ENCODE measurements around the gene RIMS3. TPM values are rescaled to one million over a fixed set of nuclear protein-coding genes. Genes with fewer than 3 reads are reported as not detected.

RIMS3 gene
- total and polyA plus RNA-seq, 5 donors from 2014 or later: 1.0 to 3.8 (median 1.9) TPM

- Histone ChIP-seq H3K36me3 (ENCODE audit: control insufficient read depth, insufficient read depth, low read length) (no peaks in the 10 kb centered on the region), H3K27me3 (ENCODE audit: control insufficient read depth, insufficient read depth, low read length) (peaks cover 3% of the 10 kb centered on the region), H3K9me3 (ENCODE audit: control insufficient read depth in 2 of 2, low read length in 2 of 2) (no peaks in the 10 kb centered on the region), H3K4me1 (ENCODE audit: control insufficient read depth, insufficient read depth, low read length, poor library complexity, severe bottlenecking) (no peaks in the 10 kb centered on the region), H3K27ac (ENCODE audit: insufficient read depth, low read length, poor library complexity, severe bottlenecking) (no peak overlapping the region), H3K4me3 (ENCODE audit: low read depth, low read length) (no peak overlapping the region)
- ATAC-seq (ENCODE audit: low read depth in 2 of 2) (no peak), DNase-seq (no peak)
- Mint-ChIP-seq H3K27ac (no peak overlapping the region), H3K27me3 (peaks cover 40% of the 10 kb centered on the region), H3K4me1 (peaks cover 3 to 6% (median 5%) of the 10 kb centered on the region in 4 donors), H3K4me3 (no peak overlapping the region), H3K36me3 (no peaks in the 10 kb centered on the region), H3K9me3 (peaks cover 0 to 3% (median 0%) of the 10 kb centered on the region in 7 donors)
These were observed 71.3 kb downstream of the RIMS3 start for GRCh38 chr1:40594187-40594531.

GRCh38 chr1:40593449-40594186 lies 71.9 kb downstream of the RIMS3 start:
- Histone ChIP-seq H3K4me1 (ENCODE audit: control insufficient read depth, insufficient read depth, low read length, poor library complexity, severe bottlenecking) (no peaks in the 10 kb centered on the region), H3K9me3 (ENCODE audit: control insufficient read depth in 2 of 2, low read length in 2 of 2) (no peaks in the 10 kb centered on the region), H3K36me3 (ENCODE audit: control insufficient read depth, insufficient read depth, low read length) (no peaks in the 10 kb centered on the region), H3K27ac (ENCODE audit: insufficient read depth, low read length, poor library complexity, severe bottlenecking) (no peak overlapping the region), H3K27me3 (ENCODE audit: control insufficient read depth, insufficient read depth, low read length) (peaks cover 3% of the 10 kb centered on the region), H3K4me3 (ENCODE audit: low read depth, low read length) (no peak overlapping the region)
- Mint-ChIP-seq H3K27ac (peak overlapping the region in 1 of 3 donors; percentile 17), H3K4me1 (peaks cover 3 to 6% (median 5%) of the 10 kb centered on the region in 4 donors), H3K9me3 (peaks cover 0 to 3% (median 0%) of the 10 kb centered on the region in 7 donors), H3K4me3 (no peak overlapping the region), H3K27me3 (peaks cover 35% of the 10 kb centered on the region), H3K36me3 (no peaks in the 10 kb centered on the region)
- ATAC-seq (ENCODE audit: low read depth in 2 of 2) (no peak), DNase-seq (peak in 1 of 3 donors; percentile 7)

GRCh38 chr1:40592107-40592803 lies 73.2 kb downstream of the RIMS3 start:
- H3K4me1 ChIP-seq (ENCODE audit: control insufficient read depth, insufficient read depth, low read length, poor library complexity, severe bottlenecking): no peaks in the 10 kb centered on the region
- peaks cover 3% of the 10 kb centered on the region for H3K27me3 ChIP-seq (ENCODE audit: control insufficient read depth, insufficient read depth, low read length)
- H3K36me3 ChIP-seq (ENCODE audit: control insufficient read depth, insufficient read depth, low read length): no peaks in the 10 kb centered on the region
- no peak overlapping the region for H3K27ac ChIP-seq (ENCODE audit: insufficient read depth, low read length, poor library complexity, severe bottlenecking)
- Mint-ChIP-seq H3K4me1 (peaks cover 3 to 6% (median 5%) of the 10 kb centered on the region in 4 donors), H3K27ac (peak overlapping the region in 1 of 3 donors; percentile 46), H3K27me3 (peaks cover 21% of the 10 kb centered on the region), H3K36me3 (no peaks in the 10 kb centered on the region), H3K9me3 (no peaks in the 10 kb centered on the region), H3K4me3 (no peak overlapping the region)
- DNase-seq (peak in 2 of 3 donors; percentile 4 to 25), ATAC-seq (ENCODE audit: low read depth in 2 of 2) (no peak)
- no peaks in the 10 kb centered on the region for H3K9me3 ChIP-seq (ENCODE audit: control insufficient read depth in 2 of 2, low read length in 2 of 2)
- H3K4me3 ChIP-seq (ENCODE audit: low read depth, low read length): no peak overlapping the region

GRCh38 chr1:40588586-40588985 lies 76.9 kb downstream of the RIMS3 start:
- H3K36me3 Mint-ChIP-seq: no peaks in the 10 kb centered on the region
- DNase-seq (no peak), ATAC-seq (ENCODE audit: low read depth in 2 of 2) (no peak)
- Histone ChIP-seq H3K9me3 (ENCODE audit: control insufficient read depth in 2 of 2, low read length in 2 of 2) (no peaks in the 10 kb centered on the region), H3K36me3 (ENCODE audit: control insufficient read depth, insufficient read depth, low read length) (no peaks in the 10 kb centered on the region), H3K4me3 (ENCODE audit: low read depth, low read length) (no peak overlapping the region), H3K27me3 (ENCODE audit: control insufficient read depth, insufficient read depth, low read length) (no peaks in the 10 kb centered on the region), H3K27ac (ENCODE audit: insufficient read depth, low read length, poor library complexity, severe bottlenecking) (no peak overlapping the region), H3K4me1 (ENCODE audit: control insufficient read depth, insufficient read depth, low read length, poor library complexity, severe bottlenecking) (no peaks in the 10 kb centered on the region)
- no peak overlapping the region for H3K27ac Mint-ChIP-seq
- H3K27me3 Mint-ChIP-seq: peaks cover 24% of the 10 kb centered on the region
- peaks cover 3 to 10% (median 5%) of the 10 kb centered on the region in 4 donors for H3K4me1 Mint-ChIP-seq
- H3K9me3 Mint-ChIP-seq: no peaks in the 10 kb centered on the region
- no peak overlapping the region for H3K4me3 Mint-ChIP-seq

GRCh38 chr1:40583980-40584379 lies 81.5 kb downstream of the RIMS3 start:
- Histone ChIP-seq H3K27ac (ENCODE audit: insufficient read depth, low read length, poor library complexity, severe bottlenecking) (no peak overlapping the region), H3K9me3 (ENCODE audit: control insufficient read depth in 2 of 2, low read length in 2 of 2) (no peaks in the 10 kb centered on the region), H3K36me3 (ENCODE audit: control insufficient read depth, insufficient read depth, low read length) (no peaks in the 10 kb centered on the region), H3K27me3 (ENCODE audit: control insufficient read depth, insufficient read depth, low read length) (no peaks in the 10 kb centered on the region), H3K4me3 (ENCODE audit: low read depth, low read length) (no peak overlapping the region), H3K4me1 (ENCODE audit: control insufficient read depth, insufficient read depth, low read length, poor library complexity, severe bottlenecking) (no peaks in the 10 kb centered on the region)
- H3K36me3 Mint-ChIP-seq: no peaks in the 10 kb centered on the region
- ATAC-seq (ENCODE audit: low read depth in 2 of 2): no peak
- H3K4me1 Mint-ChIP-seq: peaks cover 0 to 4% (median 0%) of the 10 kb centered on the region in 4 donors
- DNase-seq: no peak
- peaks cover 0 to 1% (median 0%) of the 10 kb centered on the region in 7 donors for H3K9me3 Mint-ChIP-seq
- peaks cover 10% of the 10 kb centered on the region for H3K27me3 Mint-ChIP-seq
- H3K4me3 Mint-ChIP-seq: no peak overlapping the region
- H3K27ac Mint-ChIP-seq: no peak overlapping the region

- no peaks in the 10 kb centered on the region for H3K27me3 ChIP-seq (ENCODE audit: control insufficient read depth, insufficient read depth, low read length)
- H3K27me3 Mint-ChIP-seq: peaks cover 10% of the 10 kb centered on the region
- no peak overlapping the region for H3K27ac Mint-ChIP-seq
- H3K9me3 ChIP-seq (ENCODE audit: control insufficient read depth in 2 of 2, low read length in 2 of 2): no peaks in the 10 kb centered on the region
- no peak overlapping the region for H3K27ac ChIP-seq (ENCODE audit: insufficient read depth, low read length, poor library complexity, severe bottlenecking)
- H3K9me3 Mint-ChIP-seq: peaks cover 0 to 2% (median 1%) of the 10 kb centered on the region in 7 donors
- ATAC-seq (ENCODE audit: low read depth in 2 of 2) (no peak), DNase-seq (no peak)
- H3K4me3 Mint-ChIP-seq: no peak overlapping the region
- H3K4me3 ChIP-seq (ENCODE audit: low read depth, low read length): no peak overlapping the region
- no peaks in the 10 kb centered on the region for H3K4me1 ChIP-seq (ENCODE audit: control insufficient read depth, insufficient read depth, low read length, poor library complexity, severe bottlenecking)
- no peaks in the 10 kb centered on the region for H3K36me3 Mint-ChIP-seq
- H3K4me1 Mint-ChIP-seq: peaks cover 0 to 4% (median 0%) of the 10 kb centered on the region in 4 donors
- H3K36me3 ChIP-seq (ENCODE audit: control insufficient read depth, insufficient read depth, low read length): no peaks in the 10 kb centered on the region
These were observed 83.4 kb downstream of the RIMS3 start for GRCh38 chr1:40582116-40582515.

GRCh38 chr1:40575336-40575735 lies 90.1 kb downstream of the RIMS3 start:
- Histone ChIP-seq H3K27me3 (ENCODE audit: control insufficient read depth, insufficient read depth, low read length) (no peaks in the 10 kb centered on the region), H3K4me3 (ENCODE audit: low read depth, low read length) (no peak overlapping the region), H3K9me3 (ENCODE audit: control insufficient read depth in 2 of 2, low read length in 2 of 2) (no peaks in the 10 kb centered on the region), H3K4me1 (ENCODE audit: control insufficient read depth, insufficient read depth, low read length, poor library complexity, severe bottlenecking) (no peaks in the 10 kb centered on the region), H3K27ac (ENCODE audit: insufficient read depth, low read length, poor library complexity, severe bottlenecking) (no peak overlapping the region), H3K36me3 (ENCODE audit: control insufficient read depth, insufficient read depth, low read length) (no peaks in the 10 kb centered on the region)
- Mint-ChIP-seq H3K4me3 (no peak overlapping the region), H3K9me3 (peaks cover 0 to 5% (median 2%) of the 10 kb centered on the region in 7 donors), H3K27me3 (peaks cover 10% of the 10 kb centered on the region), H3K36me3 (no peaks in the 10 kb centered on the region), H3K4me1 (no peaks in the 10 kb centered on the region), H3K27ac (no peak overlapping the region)
- DNase-seq (no peak), ATAC-seq (ENCODE audit: low read depth in 2 of 2) (no peak)

All from CD4-positive, CD25-positive, alpha-beta regulatory T cell (primary cell).